ENCODE measurements around the gene HJURP.

GRCh38 chr2:233844064-233844807, 10.1 kb downstream of the HJURP start:
- no peak for TF ChIP-seq CTCF (IDR thresholded peaks at IDR 0.05)
- TF ChIP-seq EZH2phosphoT487 (IDR thresholded peaks at IDR 0.05) = no peak

All from neural progenitor cell (in vitro differentiated cells).